NCI-H510A (cell line): ENCODE measurements around the gene TMEM235.
"Not testable (repeated sequence)": the region's sequence is repeated elsewhere in the genome, so short reads cannot be mapped to it uniquely, and the experiment has no call there.

Experiments used
- DNase-seq: peaks from one replicate; lab custom pipeline; 2025; lab: John Stamatoyannopoulos, UW

Gene TMEM235

GRCh38 chr17:78238823-78239488 is 7.5 kb downstream of the TMEM235 start:
- no peak for DNase-seq

DNA sequence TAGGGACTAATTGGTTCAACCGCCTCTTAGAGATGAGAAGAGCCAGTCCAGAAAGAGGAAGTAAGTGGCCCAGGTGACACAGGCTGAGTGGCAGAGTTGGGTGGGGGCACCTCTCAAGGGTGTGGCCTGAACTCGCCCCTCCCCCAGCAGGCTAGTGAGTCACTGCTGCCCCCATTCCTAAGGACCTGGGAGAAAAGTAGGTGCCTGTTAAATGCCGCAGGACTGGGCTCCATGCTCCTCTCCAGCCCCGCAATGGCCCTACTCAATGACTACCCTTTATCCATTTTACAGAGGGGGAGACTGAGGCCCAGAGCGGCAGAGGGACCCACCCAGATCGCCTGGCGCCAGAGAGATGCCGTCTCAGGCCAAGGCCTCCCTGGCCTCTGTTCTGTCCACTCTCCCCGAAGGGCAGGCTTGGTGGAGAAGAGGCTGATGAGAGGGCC is 8.1 kb downstream of the TMEM235 start:
- DNase-seq = no peak

- no peak for DNase-seq
Measured at GRCh38 chr17:78240012-78240655, 8.7 kb downstream of the TMEM235 start.

DNA sequence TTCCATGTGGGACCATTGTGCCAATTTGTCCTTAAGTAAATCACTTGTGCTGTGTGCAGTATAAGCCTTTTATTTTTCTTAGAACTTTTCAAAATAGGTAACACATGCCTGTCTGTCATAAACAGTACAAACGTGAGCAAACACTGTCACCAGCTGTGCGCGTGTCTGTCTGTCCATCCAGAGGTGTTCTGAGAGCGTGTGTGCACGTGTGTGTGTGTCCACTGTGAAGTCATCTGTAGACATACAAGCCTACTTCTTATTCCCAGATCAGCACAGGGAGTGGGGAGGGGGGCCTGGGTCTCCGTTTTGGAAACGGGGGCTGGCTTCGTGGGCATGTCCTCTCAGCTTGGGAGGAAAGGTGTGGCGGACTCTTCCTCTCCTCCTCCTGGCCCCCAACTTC is 9.4 kb downstream of the TMEM235 start:
- no peak for DNase-seq

GRCh38 chr17:78241277-78242023 is 10.0 kb downstream of the TMEM235 start:
- DNase-seq = no peak

GRCh38 chr17:78242024-78242742 is 10.8 kb downstream of the TMEM235 start:
- no peak for DNase-seq

GRCh38 chr17:78247304-78247703 is 15.9 kb downstream of the TMEM235 start:
- DNase-seq = no peak

GRCh38 chr17:78248051-78248914 is 16.9 kb downstream of the TMEM235 start:
- no peak for DNase-seq

DNA sequence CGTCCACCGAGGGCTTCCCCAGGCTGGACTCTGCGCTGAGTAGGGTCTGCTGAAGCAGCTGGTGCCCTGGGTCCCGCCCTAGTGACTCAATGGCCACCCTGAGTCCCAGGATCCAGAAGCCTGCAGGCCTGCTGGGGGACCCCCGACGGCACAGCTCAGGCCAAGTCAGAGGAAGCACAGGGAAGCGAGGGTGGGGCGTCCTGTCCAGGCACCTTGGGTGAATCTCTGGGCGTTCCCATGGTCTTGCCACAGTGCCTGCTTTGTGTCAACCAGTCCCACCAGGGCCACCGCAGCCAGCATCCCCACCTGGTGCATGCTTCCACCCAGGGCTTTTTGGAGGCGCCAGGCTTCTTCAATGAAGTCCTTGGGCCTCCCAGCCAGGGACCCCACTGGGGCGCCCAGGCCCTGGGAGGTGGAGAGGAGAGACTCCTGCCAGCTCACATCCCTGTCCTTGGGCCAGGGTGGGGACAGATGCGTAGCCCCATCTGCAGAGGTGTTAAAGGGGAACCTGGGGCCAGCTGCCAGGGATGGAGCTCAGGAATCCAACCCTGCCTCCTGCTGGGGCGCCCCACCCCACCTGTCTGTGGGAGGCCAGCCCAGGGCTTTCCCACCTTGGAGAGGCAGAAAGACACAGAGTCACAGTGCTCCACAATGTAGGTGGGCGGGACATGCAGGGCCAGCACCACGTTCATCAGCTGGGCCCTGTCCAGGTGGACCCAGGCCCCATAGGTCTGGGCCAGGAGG is 17.8 kb downstream of the TMEM235 start:
- no peak for DNase-seq

- DNase-seq = no peak
Measured at GRCh38 chr17:78249818-78250806, 18.7 kb downstream of the TMEM235 start.

DNA sequence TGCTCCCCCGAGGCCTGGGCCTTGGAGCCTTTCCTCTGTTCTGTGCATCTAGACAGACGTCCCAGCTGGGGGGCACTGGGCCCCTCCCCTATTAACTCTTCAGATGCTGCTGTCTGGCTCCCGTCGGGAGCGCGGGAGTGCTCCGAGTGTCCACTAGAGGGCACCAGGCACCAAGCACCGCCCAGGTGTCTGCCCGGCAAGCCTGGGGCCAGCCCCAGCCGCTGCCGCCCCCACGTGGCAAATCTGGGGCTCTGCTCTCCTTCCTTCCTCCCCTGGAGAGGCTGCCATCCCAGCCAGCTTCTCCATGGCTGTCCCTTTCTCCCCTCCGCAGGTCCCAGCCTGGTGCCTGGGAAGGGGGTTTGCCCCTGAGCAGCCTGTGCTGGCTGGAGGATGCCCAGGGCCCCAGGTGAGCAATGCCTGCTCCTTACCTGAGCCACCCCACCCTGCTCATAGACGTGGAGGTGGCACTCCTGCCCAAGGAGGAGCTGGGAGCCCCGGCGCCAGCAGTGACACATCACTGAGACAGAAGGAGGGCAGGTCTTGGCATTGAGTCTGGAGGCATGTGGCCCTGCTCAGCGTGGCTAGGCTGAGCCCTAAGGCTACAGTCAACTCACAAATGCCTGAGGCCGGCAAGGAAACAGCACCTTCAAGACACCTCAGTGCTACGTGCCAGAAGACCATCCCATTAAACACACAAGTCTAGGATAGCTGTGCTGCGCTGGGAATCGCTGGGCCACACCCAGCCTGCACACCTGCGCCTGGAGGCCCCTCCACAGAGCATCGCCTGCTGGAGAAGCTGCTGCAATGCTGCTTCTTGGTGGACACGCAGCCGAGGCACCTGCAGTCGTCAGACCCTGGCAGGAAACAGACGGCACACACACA is 19.7 kb downstream of the TMEM235 start:
- DNase-seq = peak; percentile 77

- no peak for DNase-seq
Measured at GRCh38 chr17:78251773-78252103, 20.3 kb downstream of the TMEM235 start.

DNA sequence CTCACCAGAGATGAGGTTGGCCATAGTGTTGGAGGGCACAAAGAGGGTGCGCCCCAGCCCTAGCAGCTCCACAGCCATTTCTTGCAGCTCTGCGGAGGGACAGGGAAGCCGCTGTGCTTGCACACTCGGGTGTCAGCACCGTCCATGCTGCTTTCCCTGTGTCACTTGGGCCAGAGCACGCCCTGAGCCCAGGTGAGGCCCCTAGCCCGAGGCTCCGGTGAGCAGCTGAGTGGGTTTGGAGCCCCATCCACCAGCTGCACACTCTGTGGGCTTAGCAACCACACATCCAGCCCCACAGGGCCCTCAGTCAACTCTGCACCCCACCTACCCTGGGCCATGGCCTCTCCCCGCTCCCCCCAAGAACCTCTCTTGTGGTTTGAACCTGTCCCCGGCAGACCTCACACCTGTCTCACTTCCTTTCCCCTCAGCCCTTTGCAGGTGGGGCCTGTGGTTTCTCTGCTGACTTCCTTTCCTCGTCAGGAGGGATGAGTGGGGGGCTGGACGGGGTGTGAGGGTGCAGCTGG is 20.7 kb downstream of the TMEM235 start:
- no peak for DNase-seq

GRCh38 chr17:78252701-78253635 is 21.5 kb downstream of the TMEM235 start:
- DNase-seq = peak; percentile 48

DNA sequence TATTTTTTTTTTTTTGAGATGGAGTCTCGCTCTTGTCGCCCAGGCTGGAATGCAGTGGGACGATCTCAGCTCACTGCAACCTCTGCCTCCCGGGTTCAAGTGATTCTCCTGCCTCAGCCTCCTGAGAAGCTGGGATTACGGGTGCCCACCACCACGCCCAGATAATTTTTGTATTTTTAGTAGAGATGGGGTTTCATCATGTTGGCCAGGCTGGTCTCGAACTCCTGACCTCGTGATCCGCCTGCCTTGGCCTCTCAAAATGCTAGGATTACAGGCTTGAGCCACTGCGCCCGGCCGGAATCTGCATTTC is 22.2 kb downstream of the TMEM235 start:
- not testable (repeated sequence) for DNase-seq

DNA sequence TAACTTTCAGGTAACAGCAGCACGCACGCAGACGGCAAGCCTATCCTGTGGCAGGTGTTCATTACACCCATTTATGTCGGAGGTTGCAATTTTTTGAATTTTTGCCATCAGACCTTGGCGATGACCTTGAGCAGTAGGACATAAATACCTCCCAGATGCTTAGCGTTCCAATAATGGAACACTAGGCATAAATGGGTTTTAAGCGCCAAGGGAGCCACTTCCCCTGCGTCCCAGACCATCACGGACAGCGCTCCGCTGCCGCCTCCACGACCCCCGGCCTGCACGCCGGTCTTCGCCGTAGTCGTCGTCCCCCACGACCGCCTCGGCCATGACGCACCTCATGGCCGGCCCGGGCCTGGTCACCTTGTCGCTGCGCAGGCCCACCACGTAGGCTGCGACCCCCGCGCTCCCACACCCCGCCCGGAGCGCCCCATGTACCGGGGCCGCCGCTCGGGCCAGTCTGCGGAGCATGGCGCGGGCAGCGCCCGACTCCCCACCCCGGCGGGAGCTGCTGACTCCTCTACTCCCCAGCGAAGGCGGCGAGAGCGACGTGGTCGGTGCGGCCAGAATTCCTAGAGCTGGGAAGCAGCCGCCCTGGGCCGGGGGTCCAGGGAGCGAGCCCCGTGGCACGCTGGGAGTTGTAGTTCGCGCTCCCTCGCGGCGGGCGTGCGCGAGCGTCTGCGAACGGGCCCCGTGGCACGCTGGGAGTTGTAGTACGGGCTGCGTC is 22.7 kb downstream of the TMEM235 start:
- peak; percentile 74 for DNase-seq
